ENCODE data around the gene TUBGCP2.
A peak's percentile ranks its signal among the peaks of the same experiment; 100 is the strongest.

The TUBGCP2 gene

DNA sequence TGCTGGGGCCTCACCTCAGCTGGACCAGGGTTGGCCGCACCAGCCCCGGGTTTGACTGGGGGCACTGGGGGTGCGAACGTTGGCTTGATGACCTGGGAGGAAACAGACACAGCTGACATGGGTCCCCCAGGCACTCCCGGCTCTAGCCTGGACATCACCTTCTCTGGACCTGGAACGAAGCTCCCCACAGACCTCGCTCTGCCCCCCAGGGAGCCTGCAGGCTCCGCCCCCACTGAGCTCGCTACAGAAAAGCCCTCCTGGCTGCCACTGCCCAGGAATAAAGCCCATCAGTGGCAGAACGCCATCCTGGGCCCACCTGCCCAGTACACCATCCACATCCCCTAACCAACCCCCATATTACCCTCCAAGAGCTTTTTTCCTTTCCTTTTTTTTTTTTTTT, 45.0 kb downstream of the TUBGCP2 start:
- no peak for DNase-seq (ENCODE audit: low read depth)

GRCh38 chr10:133262696-133263095, 46.0 kb downstream of the TUBGCP2 start:
- DNase-seq (ENCODE audit: low read depth), result no peak

DNA sequence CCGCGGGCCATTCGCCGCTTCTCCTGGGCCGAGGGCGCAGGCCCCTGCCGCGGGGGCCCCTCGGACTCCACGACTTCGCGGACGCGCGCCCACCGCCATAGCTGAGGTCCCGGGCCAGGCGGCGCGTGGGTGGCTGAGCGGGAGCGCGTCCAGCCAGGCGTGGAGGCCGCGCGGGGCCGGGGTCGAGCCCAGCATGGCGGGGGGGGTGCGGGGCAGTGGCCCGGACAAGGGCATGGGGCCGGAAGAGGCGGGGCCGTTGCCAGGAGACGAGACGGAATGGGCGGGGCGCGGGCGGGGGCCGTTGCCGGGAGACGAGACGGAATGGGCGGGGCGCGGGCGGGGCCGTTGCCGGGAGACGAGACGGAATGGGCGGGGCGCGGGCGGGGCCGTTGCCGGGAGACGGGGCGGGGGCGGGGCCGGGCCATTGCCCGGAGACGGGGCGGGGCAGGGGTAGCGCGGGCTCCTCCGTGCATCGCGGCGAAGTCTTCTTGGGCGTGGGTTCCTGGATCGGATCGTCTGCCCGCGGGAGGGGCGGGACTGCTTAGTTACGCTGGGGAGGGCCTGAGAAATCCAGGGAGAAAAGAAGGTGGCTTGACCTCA, 46.8 kb downstream of the TUBGCP2 start:
- DNase-seq (ENCODE audit: low read depth), result peak; percentile 60

- peak; percentile 44 for DNase-seq (ENCODE audit: low read depth)
Measured at GRCh38 chr10:133260895-133261725, 47.6 kb downstream of the TUBGCP2 start.

- DNase-seq (ENCODE audit: low read depth), result no peak
Measured at GRCh38 chr10:133259602-133259989, 49.1 kb downstream of the TUBGCP2 start.

GRCh38 chr10:133258818-133259601, 49.7 kb downstream of the TUBGCP2 start:
- peak; percentile 99 for DNase-seq (ENCODE audit: low read depth)

DNA sequence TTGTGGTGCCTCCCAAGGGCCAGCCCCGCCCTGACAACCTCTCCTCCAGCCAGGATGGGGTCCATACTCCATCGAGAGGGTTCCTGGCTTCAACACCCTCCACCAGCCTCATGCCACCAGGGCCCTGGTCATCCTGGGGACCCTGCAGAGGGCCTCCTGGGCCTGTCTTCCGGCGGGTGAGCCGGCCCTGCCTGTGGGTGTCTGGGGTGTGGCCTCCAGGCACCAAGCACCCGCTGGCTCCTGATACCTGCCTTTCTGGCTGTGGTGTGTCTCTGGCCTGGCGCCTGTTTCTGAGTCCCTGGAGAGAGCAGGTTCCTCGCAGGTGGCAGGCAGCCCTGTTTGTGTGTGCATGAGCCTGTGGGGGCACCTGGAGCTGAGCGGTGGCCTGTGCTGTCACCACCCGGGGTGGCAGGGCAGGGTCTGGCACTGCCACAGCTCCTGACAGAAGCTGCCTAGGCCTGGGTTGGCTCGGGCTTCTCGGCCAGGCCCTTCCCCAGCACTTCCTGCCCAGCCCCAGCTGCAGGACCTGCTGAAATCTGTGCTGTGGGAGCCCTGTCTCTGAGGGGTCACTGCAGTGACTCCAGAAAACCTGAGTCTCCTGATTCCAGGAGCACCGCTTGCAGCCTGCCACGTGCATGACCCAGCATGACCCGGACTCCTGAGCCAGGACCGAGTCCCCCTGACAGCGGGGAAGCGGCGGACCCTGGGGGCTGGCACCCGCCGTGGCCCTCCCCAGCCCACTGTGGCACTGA, 50.4 kb downstream of the TUBGCP2 start:
- no peak for DNase-seq (ENCODE audit: low read depth)

- no peak for DNase-seq (ENCODE audit: low read depth)
Measured at GRCh38 chr10:133257489-133258065, 51.1 kb downstream of the TUBGCP2 start.

DNA sequence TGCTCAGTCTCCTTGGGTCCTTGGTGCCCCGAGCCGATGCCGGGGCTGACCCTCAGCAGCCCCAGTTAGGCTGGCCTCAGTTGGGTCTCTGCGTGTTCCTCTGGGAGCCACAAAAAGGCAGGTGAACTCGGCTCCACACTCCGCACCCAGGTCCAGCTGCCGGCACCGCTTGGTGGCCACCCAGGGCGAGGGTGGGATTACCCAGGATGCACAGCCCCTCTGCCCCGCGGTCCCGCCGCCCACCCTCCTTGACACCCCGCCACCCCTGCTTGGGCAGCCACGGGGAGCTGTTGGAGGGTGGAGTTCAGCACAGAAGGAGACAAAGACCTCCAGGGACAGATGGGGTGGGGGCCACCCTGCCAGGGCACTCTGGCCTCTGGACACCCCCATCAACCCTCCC, 53.3 kb downstream of the TUBGCP2 start:
- DNase-seq (ENCODE audit: low read depth), result no peak

GRCh38 chr10:133254421-133255120, 54.1 kb downstream of the TUBGCP2 start:
- no peak for DNase-seq (ENCODE audit: low read depth)

- no peak for DNase-seq (ENCODE audit: low read depth)
Measured at GRCh38 chr10:133253361-133253955, 55.2 kb downstream of the TUBGCP2 start.

- DNase-seq (ENCODE audit: low read depth), result no peak
Measured at GRCh38 chr10:133252223-133252552, 56.5 kb downstream of the TUBGCP2 start.

- DNase-seq (ENCODE audit: low read depth), result no peak
Measured at GRCh38 chr10:133251388-133252222, 57.1 kb downstream of the TUBGCP2 start.

DNA sequence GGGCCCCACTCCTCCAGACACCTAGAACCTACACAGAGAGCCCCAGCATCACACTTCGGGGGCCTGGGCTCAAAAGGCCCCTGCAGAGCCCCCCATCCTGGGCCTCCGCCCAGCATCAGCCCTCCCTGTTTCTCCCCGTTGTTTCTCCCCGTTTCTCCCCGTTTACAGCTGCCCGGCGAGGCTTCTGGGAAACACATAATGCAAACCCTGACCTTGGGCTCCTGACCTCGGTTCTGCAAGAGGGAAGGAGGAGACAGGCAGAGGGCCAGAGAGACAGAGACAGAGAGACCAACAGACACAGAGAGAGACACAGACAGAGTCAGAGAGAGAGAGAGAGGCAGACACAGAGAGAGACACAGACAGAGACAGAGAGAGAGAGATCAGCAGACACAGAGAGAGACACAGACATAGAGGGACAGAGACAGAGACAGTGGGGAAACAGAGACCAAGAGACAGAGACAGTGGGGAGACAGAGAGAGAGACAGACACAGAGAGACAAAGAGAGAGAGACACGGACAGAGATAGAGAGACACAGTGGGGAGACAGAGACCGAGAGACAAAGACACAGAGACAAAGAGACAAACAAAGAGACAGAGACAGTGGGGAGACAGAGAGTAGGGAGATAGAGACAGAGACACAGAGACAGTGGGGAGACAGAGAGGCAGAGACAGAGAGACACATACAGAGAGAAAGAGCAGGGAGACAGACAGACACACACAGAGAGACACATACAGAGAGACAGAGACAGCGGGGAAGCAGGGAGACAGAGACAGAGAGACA, 58.5 kb downstream of the TUBGCP2 start:
- DNase-seq (ENCODE audit: low read depth), result no peak

DNA sequence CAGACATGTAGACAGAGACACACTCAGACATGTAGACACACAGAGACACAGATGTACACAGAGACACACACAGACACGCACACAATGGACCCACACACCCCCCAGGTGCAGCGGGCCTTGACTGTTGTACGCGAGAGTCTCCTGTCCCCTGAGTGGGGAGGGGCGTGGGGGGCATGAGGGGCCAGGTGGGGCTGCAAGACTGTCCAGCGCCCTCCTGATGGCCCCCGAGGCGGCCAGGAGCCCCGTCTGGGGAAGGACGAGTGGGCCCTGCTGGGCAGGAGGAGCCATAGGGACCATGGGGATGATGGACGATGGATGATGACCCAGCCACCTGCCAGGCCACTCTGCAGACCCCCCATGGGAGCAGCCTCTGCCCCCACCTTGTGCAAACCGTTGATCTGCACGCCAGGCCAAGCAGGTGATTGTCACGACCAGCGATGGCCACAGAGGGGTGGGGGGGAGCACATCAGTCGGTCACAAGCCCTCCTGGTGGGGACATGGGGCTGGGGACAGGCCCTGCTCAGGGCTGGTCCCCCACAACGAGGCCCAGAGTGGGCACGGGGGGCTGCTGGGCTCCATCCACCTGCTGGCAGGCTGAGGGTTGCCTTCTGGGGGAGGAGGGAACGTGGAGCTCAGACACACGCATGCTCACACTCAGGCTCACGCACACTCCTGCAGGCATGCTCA, 59.4 kb downstream of the TUBGCP2 start:
- no peak for DNase-seq (ENCODE audit: low read depth)

- DNase-seq (ENCODE audit: low read depth), result no peak
Measured at GRCh38 chr10:133248334-133248715, 60.3 kb downstream of the TUBGCP2 start.

DNA sequence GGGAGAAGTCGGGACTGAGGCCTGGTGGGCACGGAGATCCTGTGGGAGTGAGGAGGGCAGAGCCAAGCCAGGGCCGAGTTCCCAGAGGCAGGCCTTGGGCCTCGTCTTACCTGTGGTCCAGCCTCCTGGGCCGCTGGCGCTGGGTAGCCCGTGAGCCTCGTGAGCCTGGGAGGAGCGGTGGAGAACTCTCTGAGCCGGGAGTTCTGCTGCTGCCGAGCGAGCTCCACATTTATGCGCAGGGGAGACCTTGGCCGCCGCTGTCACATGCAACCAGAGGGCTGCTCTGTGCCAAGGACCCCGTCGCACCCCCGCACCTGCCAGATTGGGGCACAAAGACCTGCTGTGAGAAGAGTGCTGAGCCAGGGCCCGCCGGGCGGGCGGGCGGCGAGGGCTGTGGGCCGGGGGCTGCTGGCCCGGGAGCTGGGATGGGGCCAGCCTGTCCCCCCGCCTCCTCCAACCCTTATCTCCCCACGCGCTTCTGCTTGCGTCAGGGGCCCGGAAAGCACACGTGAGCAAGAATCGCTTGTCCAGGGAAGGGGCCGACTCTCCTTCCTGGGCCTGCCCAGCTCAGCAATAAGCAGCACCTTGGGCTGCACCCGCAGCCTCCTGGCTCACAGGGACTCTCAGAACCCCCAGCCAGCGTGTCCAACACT, 60.9 kb downstream of the TUBGCP2 start:
- DNase-seq (ENCODE audit: low read depth), result no peak

DNA sequence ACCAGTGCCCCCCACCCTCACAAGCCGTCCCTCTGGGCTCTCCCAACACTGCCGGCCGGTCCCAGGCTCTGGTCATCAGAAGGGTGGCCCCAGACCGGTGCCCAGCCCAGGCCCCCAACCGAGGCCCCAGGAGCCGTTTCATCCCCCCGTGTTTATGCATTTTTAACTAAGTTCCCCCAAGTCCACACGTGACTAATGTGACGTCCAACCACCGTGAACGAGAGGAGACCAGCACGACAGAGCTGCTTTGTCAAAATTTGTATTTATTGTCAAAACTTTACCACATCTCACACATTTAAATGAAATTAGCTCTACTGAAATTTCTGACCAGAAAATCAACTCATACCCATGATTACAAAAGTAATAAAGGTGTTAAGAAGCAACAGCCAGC, 62.4 kb downstream of the TUBGCP2 start:
- no peak for DNase-seq (ENCODE audit: low read depth)
